NCI-H226 (cell line): Measurements from ENCODE around the gene EPHB1.
"Not testable (repeated sequence)": the region's sequence is repeated elsewhere in the genome, so short reads cannot be mapped to it uniquely, and the experiment has no call there.

ENCODE experiments used
- DNase-seq: peaks from one replicate; pipeline ENCODE4 v3.0.0-alpha.2; 2015

Gene EPHB1

GRCh38 chr3:135059580-135059979, 264.5 kb downstream of the EPHB1 start:
- no peak for DNase-seq

DNA sequence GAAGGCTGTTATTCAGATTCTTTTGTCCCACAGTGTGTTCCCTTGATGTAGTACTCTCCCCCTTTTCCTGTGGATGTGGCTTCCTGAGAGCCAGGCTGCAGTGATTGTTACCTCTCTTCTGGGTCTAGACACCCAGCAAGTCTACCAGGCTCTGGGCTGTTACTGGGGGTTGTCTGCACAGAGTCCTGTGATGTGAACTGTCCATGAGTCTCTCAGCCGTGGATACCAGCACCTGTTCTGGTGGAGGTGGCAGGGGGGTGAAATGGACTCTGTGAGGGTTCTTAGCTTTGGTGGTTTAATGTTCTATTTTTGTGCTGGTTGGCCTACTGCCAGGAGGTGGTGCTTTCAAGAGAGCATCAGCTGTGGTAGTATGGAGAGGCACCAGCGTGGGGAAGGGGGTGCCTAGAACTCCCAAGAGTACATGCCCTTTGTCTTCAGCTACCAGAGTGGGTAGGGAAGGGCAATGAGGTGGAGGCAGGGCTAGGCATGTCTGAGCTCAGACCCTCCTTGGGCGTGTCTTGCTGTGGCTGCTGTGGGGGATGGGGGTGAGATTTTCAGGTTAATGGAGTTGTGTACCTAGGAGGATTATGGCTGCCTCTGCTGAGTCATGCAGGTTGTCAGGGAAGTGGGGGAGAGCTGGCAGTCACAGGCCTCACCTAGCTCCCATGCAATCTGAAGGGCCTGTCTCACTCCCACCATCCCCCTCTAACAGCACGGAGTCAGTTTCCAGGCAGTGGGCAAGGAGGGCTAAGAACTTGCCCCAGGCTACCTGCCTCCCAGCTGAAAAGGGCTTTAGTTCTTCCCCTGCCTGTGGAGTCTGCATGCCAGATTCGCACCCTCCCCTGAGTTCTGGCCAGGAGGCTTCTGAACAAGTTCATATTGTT, 272.0 kb downstream of the EPHB1 start:
- DNase-seq: not testable (repeated sequence)

GRCh38 chr3:135068011-135068410, 273.0 kb downstream of the EPHB1 start:
- DNase-seq: no peak

DNA sequence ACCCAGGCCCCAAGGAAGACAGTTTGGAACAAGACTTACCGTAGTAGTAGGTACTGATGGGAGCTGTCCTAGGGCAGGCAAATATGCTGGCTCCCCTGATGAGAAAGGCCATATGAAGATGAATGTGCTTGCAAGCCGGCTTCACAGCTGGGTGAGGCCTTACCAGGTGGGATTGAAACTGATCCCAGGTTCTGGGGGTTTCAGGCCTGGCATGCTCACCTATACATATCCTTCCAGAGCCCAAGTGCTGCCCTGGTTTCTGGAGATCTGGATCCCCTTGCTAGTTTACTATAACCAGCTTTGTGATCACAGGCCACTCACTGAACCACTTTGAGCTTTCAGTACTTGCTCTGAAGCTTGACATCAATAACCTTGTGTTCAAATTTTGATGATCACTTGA, 274.3 kb downstream of the EPHB1 start:
- no peak for DNase-seq

DNA sequence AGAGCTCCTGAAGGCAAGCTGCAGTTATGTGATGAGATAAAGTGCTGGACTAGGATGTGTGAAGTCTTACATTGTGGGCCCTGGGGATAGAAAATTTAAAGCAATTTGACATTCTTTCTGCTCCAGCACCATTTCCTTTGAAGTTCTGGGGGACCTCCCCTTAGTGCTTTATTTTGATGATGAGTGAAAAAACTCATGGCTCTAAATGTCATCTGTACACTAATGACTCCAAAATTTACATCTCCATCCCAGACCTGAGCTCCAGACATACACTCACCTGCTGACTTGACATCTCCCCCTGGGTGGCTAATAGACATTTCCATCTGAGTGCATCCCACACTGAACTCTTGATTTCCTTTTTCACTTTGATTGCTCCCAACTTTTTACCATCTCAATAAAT, 276.4 kb downstream of the EPHB1 start:
- no peak for DNase-seq

- DNase-seq: no peak
These were observed 277.4 kb downstream of the EPHB1 start for GRCh38 chr3:135072431-135072830.

- DNase-seq: no peak
These were observed 280.1 kb downstream of the EPHB1 start for GRCh38 chr3:135075157-135075556.

DNA sequence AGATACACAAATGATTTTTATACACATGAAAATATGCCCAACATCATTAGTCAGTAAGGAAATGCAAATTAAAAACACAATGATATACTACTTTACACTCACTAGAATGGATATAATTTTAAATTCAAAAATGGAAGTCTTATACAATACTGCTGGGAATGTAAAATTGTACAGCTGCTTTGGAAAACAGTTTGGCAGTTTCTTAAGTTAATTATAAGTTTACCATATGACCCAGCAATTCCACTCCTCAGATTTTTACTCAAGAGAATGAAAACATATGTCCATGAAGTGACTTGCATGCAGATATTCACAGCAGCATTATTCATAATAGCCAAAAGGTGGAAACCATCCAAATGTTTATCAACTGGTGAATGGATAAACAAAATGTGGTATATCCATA, 281.3 kb downstream of the EPHB1 start:
- DNase-seq: no peak

DNA sequence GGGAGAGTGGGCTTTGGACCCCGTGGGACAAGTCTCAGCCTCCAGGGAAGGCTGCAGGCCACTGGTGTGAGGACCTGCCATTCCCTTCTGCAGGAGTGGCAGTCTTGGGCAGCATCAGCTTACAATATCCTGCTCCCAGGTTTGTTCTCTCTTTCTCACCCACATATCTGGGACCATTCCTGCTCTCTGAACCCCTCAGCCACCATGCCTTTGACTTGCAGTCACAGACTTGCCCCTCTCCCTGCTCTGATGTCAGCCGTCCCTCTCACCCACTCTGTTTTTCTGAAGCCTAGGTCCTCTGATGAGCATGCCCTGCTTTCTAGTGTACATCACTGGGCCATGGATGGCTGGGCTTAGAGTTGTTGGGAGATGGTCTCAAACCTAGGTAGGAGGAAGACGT, 282.1 kb downstream of the EPHB1 start:
- no peak for DNase-seq

DNA sequence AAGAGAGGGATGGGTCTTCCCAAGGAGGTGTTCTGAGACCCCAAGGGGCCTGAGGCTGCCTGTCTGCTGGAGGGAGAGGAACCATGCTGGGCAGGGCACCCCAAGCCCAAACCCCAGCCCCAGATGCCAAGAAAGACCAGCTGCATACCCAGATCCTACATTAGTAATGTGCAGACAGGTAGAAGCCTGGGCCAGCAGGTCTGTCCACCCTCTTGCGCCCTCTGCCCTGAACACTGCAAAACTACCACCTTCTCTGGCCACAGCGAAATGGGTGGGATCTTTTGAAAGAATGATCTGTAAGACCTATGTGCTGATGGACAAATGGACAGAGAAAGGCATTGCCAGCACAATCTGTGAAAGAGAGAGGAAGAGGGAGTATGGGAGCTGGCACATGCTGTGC, 283.2 kb downstream of the EPHB1 start:
- no peak for DNase-seq

DNA sequence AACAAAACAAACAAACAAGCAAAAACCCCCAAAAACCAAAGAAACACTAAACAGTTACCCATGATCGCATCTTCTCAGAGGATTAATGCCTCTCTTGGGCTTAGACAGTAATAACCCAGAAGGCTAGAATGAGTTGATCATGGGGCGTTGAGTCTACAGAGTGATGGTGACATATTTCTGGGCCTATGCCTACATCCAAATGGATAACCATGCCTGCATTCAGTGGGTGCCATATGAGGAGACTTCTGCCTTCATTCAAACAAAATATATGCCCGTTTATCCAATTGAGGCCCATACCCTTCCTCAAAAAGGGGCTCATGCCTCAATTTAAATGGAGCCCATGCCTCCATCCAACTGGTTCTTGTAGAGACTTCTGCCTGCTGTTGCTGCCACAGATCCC, 284.0 kb downstream of the EPHB1 start:
- DNase-seq: no peak

DNA sequence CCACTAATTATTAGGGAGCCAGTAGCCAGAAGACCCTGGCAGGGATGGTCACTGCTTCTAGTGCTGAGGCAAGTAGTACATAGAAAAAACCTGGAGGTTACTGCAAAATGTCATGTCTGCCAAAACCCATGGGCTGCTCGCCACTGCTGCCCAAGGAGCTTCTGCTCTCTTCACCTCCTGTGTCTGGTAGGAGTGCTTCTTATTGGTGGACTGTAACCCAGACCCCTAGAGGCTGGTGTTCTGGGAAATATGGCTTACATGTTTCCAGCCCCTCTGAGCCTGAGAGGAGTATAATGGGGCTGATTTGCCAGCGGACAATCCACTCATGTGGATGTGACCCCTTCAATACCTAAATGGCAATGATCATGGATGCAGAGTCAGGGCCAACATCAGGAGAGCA, 286.4 kb downstream of the EPHB1 start:
- no peak for DNase-seq

DNA sequence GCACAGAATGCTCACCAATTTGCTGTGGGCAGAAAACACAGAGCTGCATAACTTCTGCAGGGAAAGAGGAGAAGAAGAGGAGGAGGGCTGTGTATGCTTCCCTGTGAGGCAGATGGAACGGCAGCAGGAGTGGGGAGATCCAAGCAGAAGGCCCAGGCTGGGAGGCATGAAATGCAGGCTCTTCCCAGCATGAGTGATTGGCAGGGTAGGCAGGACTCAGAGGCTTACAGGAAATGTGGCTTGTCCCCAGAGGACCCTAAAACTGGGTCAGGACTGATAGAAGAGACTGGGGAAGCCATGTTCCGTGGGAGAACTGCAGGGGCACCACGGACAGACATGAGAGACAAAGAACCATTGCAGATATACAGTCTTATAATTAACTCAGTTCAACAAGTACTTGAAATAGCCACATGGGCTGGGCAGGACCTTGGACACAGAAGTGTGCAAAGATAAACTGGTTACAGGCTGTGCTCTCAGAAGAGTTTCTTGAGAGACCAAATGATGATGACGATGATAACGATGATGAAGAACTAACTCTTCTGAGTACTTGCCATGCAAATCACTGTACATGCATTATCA, 286.9 kb downstream of the EPHB1 start:
- DNase-seq: no peak

DNA sequence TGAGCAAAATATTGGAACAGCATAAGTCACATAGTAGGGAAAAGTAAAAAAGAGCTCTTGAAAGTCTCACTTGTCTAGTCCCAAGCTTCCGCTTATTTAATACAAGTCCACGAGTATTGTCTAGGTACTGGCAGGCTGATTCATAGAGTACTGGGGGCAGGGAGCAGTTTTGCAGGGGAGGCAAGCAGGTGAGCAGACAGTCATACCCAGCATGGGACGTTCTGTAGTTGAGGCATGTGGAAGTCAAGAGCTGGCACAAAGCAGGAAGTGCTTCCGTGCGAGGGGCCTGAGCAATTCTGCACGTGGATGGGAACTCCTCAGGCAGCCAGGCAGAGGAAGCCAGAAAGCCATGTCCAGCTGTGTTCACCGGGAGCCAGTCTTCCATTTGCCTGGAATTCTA, 287.6 kb downstream of the EPHB1 start:
- no peak for DNase-seq

DNA sequence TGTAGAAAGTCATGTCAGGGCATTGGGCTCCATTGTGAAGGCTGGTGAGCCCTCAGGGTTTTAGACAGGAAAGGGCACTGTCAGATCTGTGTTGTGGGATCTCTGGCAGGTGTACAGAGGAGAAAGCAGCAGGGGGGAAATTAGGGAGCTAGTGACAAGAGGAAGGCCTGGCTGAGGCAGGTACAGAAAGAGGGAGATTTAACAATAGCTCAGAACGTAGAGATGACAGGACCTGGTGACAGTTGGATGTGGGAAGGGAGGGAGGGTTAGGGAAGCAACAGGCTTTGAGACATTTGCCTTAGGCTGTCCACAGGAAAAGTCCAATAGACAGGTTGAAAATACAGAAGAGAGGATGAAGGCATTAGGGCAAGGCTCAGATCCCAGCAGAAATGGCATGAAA, 288.1 kb downstream of the EPHB1 start:
- DNase-seq: no peak

- no peak for DNase-seq
These were observed 288.7 kb downstream of the EPHB1 start for GRCh38 chr3:135083756-135084155.

DNA sequence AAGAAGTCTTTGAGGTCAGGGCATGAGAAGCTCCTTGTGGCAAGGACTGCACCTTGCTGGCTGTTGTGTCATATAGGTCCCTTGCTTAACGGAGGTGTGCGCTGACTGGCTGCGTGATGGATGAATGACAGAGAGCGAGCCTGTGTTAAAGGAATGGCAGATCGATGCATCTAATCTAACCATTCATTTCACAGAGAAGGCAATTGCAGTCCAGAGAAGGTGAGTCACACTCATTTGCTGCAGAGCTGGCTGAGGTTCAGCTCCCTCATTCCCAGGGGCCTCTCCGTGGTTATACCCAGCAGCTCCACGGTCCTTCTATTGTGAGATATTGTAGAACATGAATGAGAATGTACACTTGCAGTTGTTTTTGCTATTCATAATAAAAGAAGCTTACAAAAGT, 289.3 kb downstream of the EPHB1 start:
- no peak for DNase-seq

DNA sequence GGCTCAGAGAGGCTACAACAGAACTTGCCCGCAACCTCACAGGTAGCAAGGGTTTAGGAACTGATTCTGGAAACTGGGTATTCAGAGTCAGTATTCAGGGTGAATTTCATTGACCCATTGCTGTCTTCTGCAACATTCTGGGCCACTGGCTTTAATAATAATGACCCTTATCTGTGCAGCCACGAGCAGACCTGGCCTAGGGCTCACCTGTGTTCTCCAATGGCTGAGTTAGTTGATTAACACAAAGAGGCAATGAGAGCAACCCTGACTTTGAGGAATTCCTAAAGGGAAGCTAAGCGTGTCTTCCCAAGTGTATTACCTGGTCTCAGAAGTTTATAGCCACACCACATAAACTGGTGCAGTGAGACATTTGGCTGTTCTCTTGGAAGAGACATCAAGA, 289.9 kb downstream of the EPHB1 start:
- no peak for DNase-seq

GRCh38 chr3:135085652-135086436, 290.8 kb downstream of the EPHB1 start:
- no peak for DNase-seq

DNA sequence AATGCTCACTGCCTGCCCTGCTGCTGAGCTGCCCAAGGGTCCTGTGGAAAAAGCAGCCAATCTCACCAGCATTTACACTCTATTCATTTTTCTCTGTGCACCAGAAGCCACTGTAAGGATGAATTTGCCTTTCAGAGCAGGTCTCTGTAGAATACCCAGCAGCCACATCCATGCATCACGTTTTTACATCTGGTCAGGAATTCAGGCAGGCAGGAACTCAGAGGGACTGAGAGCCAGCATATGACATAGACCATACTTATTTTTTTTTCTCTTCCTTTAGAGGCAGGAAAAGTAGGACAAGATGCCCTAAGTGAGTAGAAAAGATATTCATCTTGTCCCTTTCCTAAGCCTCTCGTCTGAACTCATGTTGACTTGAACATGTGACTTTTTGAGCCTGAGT, 292.7 kb downstream of the EPHB1 start:
- DNase-seq: no peak

DNA sequence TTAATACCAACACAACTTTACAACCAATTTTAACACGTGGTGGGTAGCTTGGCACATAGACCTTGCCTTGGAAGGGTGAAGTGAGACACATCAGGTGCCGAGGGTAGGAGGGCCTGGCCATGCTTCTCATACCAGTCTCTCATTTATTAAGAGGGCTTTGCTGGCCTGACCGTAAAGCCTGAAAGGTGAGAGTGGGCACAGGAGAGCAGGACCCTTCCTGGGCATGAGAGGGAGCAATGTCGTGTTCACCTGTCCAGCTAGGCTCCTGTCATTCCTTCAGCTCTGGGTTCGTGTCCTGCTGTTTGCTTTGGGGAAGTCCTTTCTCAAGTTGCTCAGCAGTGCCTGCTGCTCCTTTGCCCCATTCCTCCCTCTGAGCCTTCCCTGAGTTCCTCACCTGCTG, 294.4 kb downstream of the EPHB1 start:
- DNase-seq: no peak

- DNase-seq: no peak
These were observed 295.1 kb downstream of the EPHB1 start for GRCh38 chr3:135090020-135090717.

- DNase-seq: no peak
These were observed 296.9 kb downstream of the EPHB1 start for GRCh38 chr3:135091946-135092345.
